Jurkat, Clone E6-1 (cell line): ENCODE results near the gene ALLC.
A peak's percentile ranks its signal among the peaks of the same experiment; 100 is the strongest.

ENCODE experiments used
- DNase-seq: peaks from one replicate; pipeline ENCODE4 v3.0.0-alpha.2; 2011; ENCODE audit warnings: low read depth, low spot score
- H3K4me3 ChIP-seq: 2 replicates; pipeline ENCODE4 v1.5.1; 2011; ENCODE audit warnings: mild to moderate bottlenecking, low read length, control low read depth, moderate library complexity

Gene ALLC

GRCh38 chr2:3696545-3696944 is 38.5 kb downstream of the ALLC start:
- H3K4me3 ChIP-seq: no peak overlapping the region
- DNase-seq: no peak

GRCh38 chr2:3701071-3701470 is 43.1 kb downstream of the ALLC start:
- DNase-seq: no peak
- no peak overlapping the region for H3K4me3 ChIP-seq

- no peak within 1 kb of the TSS for H3K4me3 ChIP-seq
- no peak for DNase-seq
Measured at GRCh38 chr2:3703236-3703756, 45.3 kb downstream of the ALLC start, which contains the start of gene DCDC2C. DCDC2C (plus strand) TSS chr2:3703575; CDS start chr2:3703752, 177 bp downstream.

GRCh38 chr2:3703757-3704355 is 45.9 kb downstream of the ALLC start:
- no peak overlapping the region for H3K4me3 ChIP-seq
- DNase-seq: no peak

- no peak for DNase-seq
- no peak overlapping the region for H3K4me3 ChIP-seq
Measured at GRCh38 chr2:3704692-3705091, 46.7 kb downstream of the ALLC start.

GRCh38 chr2:3705782-3706181 is 47.8 kb downstream of the ALLC start:
- H3K4me3 ChIP-seq: no peak overlapping the region
- no peak for DNase-seq

GRCh38 chr2:3706892-3707291 is 48.9 kb downstream of the ALLC start:
- DNase-seq: no peak
- no peak overlapping the region for H3K4me3 ChIP-seq

- no peak for DNase-seq
- H3K4me3 ChIP-seq: no peak overlapping the region
Measured at GRCh38 chr2:3708576-3708975, 50.6 kb downstream of the ALLC start.

GRCh38 chr2:3709225-3709624 is 51.2 kb downstream of the ALLC start:
- no peak for DNase-seq
- no peak overlapping the region for H3K4me3 ChIP-seq

GRCh38 chr2:3712424-3712823 is 54.4 kb downstream of the ALLC start:
- no peak overlapping the region for H3K4me3 ChIP-seq
- no peak for DNase-seq

GRCh38 chr2:3712831-3713503 is 55.0 kb downstream of the ALLC start:
- H3K4me3 ChIP-seq: no peak overlapping the region
- no peak for DNase-seq

GRCh38 chr2:3718679-3719078 is 60.7 kb downstream of the ALLC start:
- H3K4me3 ChIP-seq: no peak overlapping the region
- DNase-seq: no peak

GRCh38 chr2:3725002-3725401 is 67.0 kb downstream of the ALLC start:
- no peak overlapping the region for H3K4me3 ChIP-seq
- no peak for DNase-seq

- no peak overlapping the region for H3K4me3 ChIP-seq
- no peak for DNase-seq
Measured at GRCh38 chr2:3725458-3726250, 67.7 kb downstream of the ALLC start.

GRCh38 chr2:3726511-3726910 is 68.5 kb downstream of the ALLC start:
- no peak for DNase-seq
- no peak overlapping the region for H3K4me3 ChIP-seq

- H3K4me3 ChIP-seq: no peak overlapping the region
- DNase-seq: no peak
Measured at GRCh38 chr2:3727397-3728045, 69.5 kb downstream of the ALLC start.

- peak; percentile 32 for DNase-seq
Measured at GRCh38 chr2:3728104-3729054, 70.4 kb downstream of the ALLC start.

GRCh38 chr2:3729055-3729448 is 71.1 kb downstream of the ALLC start:
- no peak overlapping the region for H3K4me3 ChIP-seq
- no peak for DNase-seq

More at GRCh38 chr2:3728104-3729054, 70.4 kb downstream of the ALLC start:
- no peak overlapping the region for H3K4me3 ChIP-seq
